RPMI8226 (cell line): ENCODE data around the gene TMEM250.
A peak's percentile ranks its signal among the peaks of the same experiment; 100 is the strongest.

ENCODE experiments used
- DNase-seq: peaks from one replicate; pipeline ENCODE4 v3.0.0-alpha.2; 2015

The TMEM250 gene

GRCh38 chr9:136131629-136132511 is 13.2 kb upstream of the TMEM250 start:
- no peak for DNase-seq

GRCh38 chr9:136129176-136129575 is 10.5 kb upstream of the TMEM250 start:
- DNase-seq: no peak

GRCh38 chr9:136128436-136128835 is 9.8 kb upstream of the TMEM250 start:
- no peak for DNase-seq

GRCh38 chr9:136127313-136127712 is 8.6 kb upstream of the TMEM250 start:
- DNase-seq: no peak

- DNase-seq: no peak
Observed at GRCh38 chr9:136124976-136125692, 6.5 kb upstream of the TMEM250 start.

GRCh38 chr9:136122425-136123383 is 4.0 kb upstream of the TMEM250 start:
- DNase-seq: peak; percentile 86

- no peak for DNase-seq
Observed at GRCh38 chr9:136121801-136122200, 3.1 kb upstream of the TMEM250 start.

- DNase-seq: no peak
Observed at GRCh38 chr9:136120438-136120844, 1.8 kb upstream of the TMEM250 start.

- no peak for DNase-seq
Observed at GRCh38 chr9:136119883-136120393, 1.3 kb upstream of the TMEM250 start.

GRCh38 chr9:136119061-136119882 is 597 bp upstream of the TMEM250 start:
- DNase-seq: peak; percentile 57

GRCh38 chr9:136117916-136118319 is 757 bp downstream of the TMEM250 start:
- DNase-seq: peak; percentile 65

- DNase-seq: peak; percentile 72
Observed at GRCh38 chr9:136117291-136117915, 1.3 kb downstream of the TMEM250 start.

- no peak for DNase-seq
Observed at GRCh38 chr9:136116360-136117098, 2.1 kb downstream of the TMEM250 start.

GRCh38 chr9:136115641-136116359 is 2.9 kb downstream of the TMEM250 start:
- no peak for DNase-seq

- DNase-seq: no peak
Observed at GRCh38 chr9:136115206-136115605, 3.5 kb downstream of the TMEM250 start.

- no peak for DNase-seq
Observed at GRCh38 chr9:136114610-136115009, 4.1 kb downstream of the TMEM250 start.

GRCh38 chr9:136112541-136112940 is 6.1 kb downstream of the TMEM250 start:
- no peak for DNase-seq

- no peak for DNase-seq
Observed at GRCh38 chr9:136111910-136112309, 6.8 kb downstream of the TMEM250 start.

- DNase-seq: no peak
Observed at GRCh38 chr9:136111190-136111589, 7.5 kb downstream of the TMEM250 start.
